Measurements from ENCODE around the gene RPL11.
"Not testable (repeated sequence)": the region's sequence is repeated elsewhere in the genome, so short reads cannot be mapped to it uniquely, and the experiment has no call there.

- not testable (repeated sequence) for TF ChIP-seq CTCF (conservative IDR thresholded peaks at IDR 0.05); EZH2 (IDR thresholded peaks at IDR 0.05; ENCODE audit: low read depth)
Observed at GRCh38 chr1:23649157-23649556, 42.4 kb upstream of the RPL11 start.
